Right lobe of liver (tissue), 6 donors: ENCODE measurements around the gene FUT7. TPM values are rescaled to one million over a fixed set of nuclear protein-coding genes. Genes with fewer than 3 reads are reported as not detected.
A peak's percentile ranks its signal among the peaks of the same experiment; 100 is the strongest.
"Not testable (repeated sequence)": the region's sequence is repeated elsewhere in the genome, so short reads cannot be mapped to it uniquely, and the experiment has no call there.

Experiments used
- ATAC-seq, 4 donors: fragments of 200-7000 bp; cut with Tn5 transposase; one replicate each; pipeline ENCODE4 v1.9.1; 2020; ENCODE audit warnings: mild to moderate bottlenecking in 4 of 4, moderate library complexity in 4 of 4
- DNase-seq, 3 donors: peaks; one replicate each; pipeline ENCODE4 v3.0.0-alpha.2; 2020
- H3K27ac ChIP-seq, 3 donors: fragments of 200-600 bp; one replicate each; pipeline ENCODE4 v1.8.0; 2022
- H3K27me3 ChIP-seq, 2 donors: fragments of 200-600 bp; one replicate each; pipeline ENCODE4 v1.8.0; 2022
- H3K36me3 ChIP-seq, 4 donors: fragments of 200-600 bp; sonication (generic) in 1 of 4; one replicate each; pipeline versions ENCODE4 v1.5.1 to v1.8.0; 2017 to 2022; ENCODE audit warnings: control low read depth in 1 of 4
- H3K4me1 ChIP-seq, 4 donors: fragments of 200-600 bp; sonication (generic) in 1 of 4; one replicate each; pipeline versions ENCODE4 v1.5.1 to v1.8.0; 2017 to 2022; ENCODE audit warnings: control low read depth in 1 of 4
- H3K4me3 ChIP-seq, 3 donors: fragments of 200-600 bp; one replicate each; pipeline ENCODE4 v1.8.0; 2022
- H3K9me3 ChIP-seq, 4 donors: fragments of 200-600 bp; sonication (generic) in 1 of 4; one replicate each; pipeline versions ENCODE4 v1.5.1 to v1.8.0; 2017 to 2022; ENCODE audit warnings: control low read depth in 1 of 4
- CTCF ChIP-seq, 4 donors: fragments of 200-600 bp in 3 of 4; fragments of 450-650 bp in 1 of 4; IDR thresholded peaks; one replicate each; pipeline versions ENCODE4 v1.5.1 to v1.8.0; 2016 to 2022; ENCODE audit warnings: antibody characterized with exemption in 4 of 4, mild to moderate bottlenecking in 2 of 4
- POLR2A ChIP-seq: fragments of 450-650 bp; IDR thresholded peaks from one replicate; pipeline ENCODE4 v1.6.1; 2017; ENCODE audit warnings: antibody characterized with exemption, mild to moderate bottlenecking
- WGBS: methylation state at CpG from one replicate; pipeline ENCODE4 v1.1.6; 2018; ENCODE audit warnings: low coverage, low lambda C conversion rate; ENCODE audit not compliant: insufficient coverage; ENCODE audit errors: missing lambda C conversion rate; 5-methylcytosine and 5-hydroxymethylcytosine counted together
- intact Hi-C, 2 donors: fragments of 100-400 bp; cut with DNase I; formaldehyde crosslinking; loops; one replicate each; pipeline versions ENCODE4 v1.11.2 to v1.14.1; 2022
- total RNA-seq, 6 experiments: library from RNA; depleted of rRNA in 2 of 6; stranded (reverse); fragments of >200 nt in 2 of 6; fragmentation: NEBNext Ultra II Directional in 3 of 6; extraction: Animal tissue kit (Norgen Biotek cat#: 25700) in 3 of 6; gene quantifications; one replicate each; pipeline versions ENCODE4 v1.1.0 to v1.2.4, GENCODE V29; 2016 to 2023
- donor health status: DM: no; HTN: yes; CAD: no.
- donor health status: DM: no; HTN: no; CAD: no.
- donor health status: DM: no; HTN: no; CAD: no.
- donor health status: DM: no; HTN: yes; CAD: no.
- donor health status: DM: no; HTN: yes; CAD: no.

Gene FUT7
- total RNA-seq, 6 experiments from 2014 or later: 0.12 to 0.13 TPM; not detected in 4

GRCh38 chr9:137034709-137035506 is 3.0 kb upstream of the FUT7 start:
- Histone ChIP-seq H3K4me1 (peaks cover 0 to 3% (median 0%) of the 10 kb centered on the region in 4 donors), H3K27me3 (no peaks in the 10 kb centered on the region), H3K4me3 (no peak overlapping the region), H3K36me3 (no peaks in the 10 kb centered on the region), H3K9me3 (no peaks in the 10 kb centered on the region), H3K27ac (peak overlapping the region in 1 of 3 donors; percentile 18)
- TF ChIP-seq POLR2A (no peak), CTCF (IDR thresholded peaks at IDR 0.05) (peak; percentile 89 to 94 (median 89))
- intact Hi-C loops: loop anchor here (5.0 to 10.0 kb wide), 5 partner anchors 83 to 260 kb away; partner anchors contain the start of genes C8G (in 1 of the 2), FBXW5 (in 1 of the 2), LCN12 (in 1 of the 2) and PHPT1 (in 1 of the 2)
- peak; percentile 73 to 85 (median 82) for ATAC-seq
- WGBS: 10% methylated on average over 10 of the region's 24 CpGs
- peak; percentile 83 to 90 (median 87) for DNase-seq

GRCh38 chr9:137034039-137034708 is 2.3 kb upstream of the FUT7 start:
- DNase-seq (no peak), ATAC-seq (no peak)
- H3K9me3 ChIP-seq: no peaks in the 10 kb centered on the region
- WGBS: 57% methylated on average over 6 of the region's 15 CpGs
- intact Hi-C loops: loop anchor here (5.0 to 10.0 kb wide), 4 partner anchors 82 to 259 kb away; partner anchors contain the start of genes C8G (in 1 of the 2), FBXW5 (in 1 of the 2), LCN12 (in 1 of the 2) and PHPT1 (in 1 of the 2)
- H3K27ac ChIP-seq: peak overlapping the region in 1 of 3 donors; percentile 18
- no peak for TF ChIP-seq POLR2A
- TF ChIP-seq CTCF (IDR thresholded peaks at IDR 0.05): no peak
- no peaks in the 10 kb centered on the region for H3K36me3 ChIP-seq
- peak overlapping the region in 1 of 3 donors; percentile 21 for H3K4me3 ChIP-seq
- no peaks in the 10 kb centered on the region for H3K27me3 ChIP-seq
- H3K4me1 ChIP-seq: peaks cover 0 to 7% (median 3%) of the 10 kb centered on the region in 4 donors

GRCh38 chr9:137033481-137033880 is 1.6 kb upstream of the FUT7 start:
- H3K27ac ChIP-seq, H3K36me3 ChIP-seq, H3K27me3 ChIP-seq, DNase-seq, H3K9me3 ChIP-seq, ATAC-seq: not testable (repeated sequence)
- peak overlapping the region in 1 of 3 donors; percentile 21 for H3K4me3 ChIP-seq
- H3K4me1 ChIP-seq: peaks cover 0 to 14% (median 7%) of the 10 kb centered on the region in 4 donors
- intact Hi-C loops: loop anchor here (5.0 to 10.0 kb wide), 4 partner anchors 81 to 259 kb away; partner anchors contain the start of genes C8G (in 1 of the 2), FBXW5 (in 1 of the 2), LCN12 (in 1 of the 2) and PHPT1 (in 1 of the 2)
- 100% methylated on average over 1 of the region's 5 CpGs for WGBS

GRCh38 chr9:137032858-137033257 is 970 bp upstream of the FUT7 start:
- ATAC-seq: peak; percentile 5 to 35 (median 8)
- TF ChIP-seq CTCF (IDR thresholded peaks at IDR 0.05) (no peak), POLR2A (no peak)
- DNase-seq: peak in 2 of 3 donors; percentile 64 to 82

More at GRCh38 chr9:137032858-137033257, 970 bp upstream of the FUT7 start:
- no peaks in the 10 kb centered on the region for H3K36me3 ChIP-seq
- peak overlapping the region in 1 of 3 donors; percentile 4 for H3K4me3 ChIP-seq
- H3K9me3 ChIP-seq: no peaks in the 10 kb centered on the region
- H3K27me3 ChIP-seq: no peaks in the 10 kb centered on the region
- H3K27ac ChIP-seq: peak overlapping the region in 1 of 3 donors; percentile 37
- intact Hi-C loops: loop anchor here (5.0 to 10.0 kb wide), 4 partner anchors 81 to 258 kb away; partner anchors contain the start of genes C8G (in 1 of the 2), FBXW5 (in 1 of the 2), LCN12 (in 1 of the 2) and PHPT1 (in 1 of the 2)
- WGBS: 77% methylated on average over 6 of the region's 10 CpGs
- H3K4me1 ChIP-seq: peaks cover 0 to 15% (median 7%) of the 10 kb centered on the region in 4 donors
